ENCODE measurements around the gene TMEM44. TPM values are rescaled to one million over a fixed set of nuclear protein-coding genes. Genes with fewer than 3 reads are reported as not detected.

Gene TMEM44
- total and polyA plus RNA-seq, 8 donors, result 1.7 to 17.8 (median 4.3) TPM

DNA sequence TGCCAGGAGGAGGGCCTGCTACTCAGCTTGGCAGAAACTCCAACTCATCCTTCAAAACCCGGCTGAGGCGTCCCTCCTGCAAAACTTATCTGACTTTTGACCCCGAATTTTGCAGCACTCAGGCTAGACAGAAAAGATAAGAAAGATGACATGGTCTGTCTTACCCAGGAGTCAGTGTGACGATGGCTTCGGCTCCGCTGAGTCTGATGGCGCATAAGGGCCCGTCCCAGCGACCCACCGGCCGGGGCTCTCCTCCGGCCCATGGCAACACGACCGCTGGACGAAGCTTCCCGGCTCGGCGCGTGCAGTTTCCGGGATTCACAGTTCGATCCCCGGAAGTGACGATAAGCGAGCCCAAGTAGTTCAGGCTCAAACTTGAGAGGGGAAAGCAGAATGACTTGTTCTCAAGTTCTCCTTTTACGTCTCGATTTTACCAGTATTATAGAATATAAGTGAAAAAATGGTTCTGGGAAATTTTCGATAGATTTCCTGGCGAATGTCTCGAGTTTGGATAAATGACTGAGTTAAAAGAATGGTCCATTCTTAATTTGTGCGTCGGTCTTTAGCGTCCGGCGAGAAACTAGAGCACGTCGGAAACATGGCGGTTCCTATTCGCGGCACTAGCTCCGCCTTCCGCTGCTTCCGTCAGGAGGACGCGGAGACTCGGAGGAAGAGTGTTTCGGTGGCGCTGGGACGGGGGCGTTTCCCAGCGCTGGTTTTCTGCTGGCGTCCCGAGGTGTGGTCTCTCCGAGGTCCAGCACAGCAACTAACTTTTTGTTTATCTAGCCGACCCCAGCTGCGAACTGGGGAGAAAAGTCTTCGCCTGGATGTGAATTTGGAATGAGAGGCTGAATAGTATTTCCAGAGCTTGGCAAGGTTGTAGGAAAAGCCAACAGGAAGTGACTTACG lies 38.9 kb upstream of the TMEM44 start, which contains the start of gene LSG1:
Gene LSG1 (minus strand): TSS at position 292 of the 909 bp plus-strand sequence. CDS start 29 bp downstream, at position 263.
- intact Hi-C loops (cut with DNase I), result no loop called here
- WGBS, 2 donors, result 0% methylated on average over 57 of the region's 57 CpGs

DNA sequence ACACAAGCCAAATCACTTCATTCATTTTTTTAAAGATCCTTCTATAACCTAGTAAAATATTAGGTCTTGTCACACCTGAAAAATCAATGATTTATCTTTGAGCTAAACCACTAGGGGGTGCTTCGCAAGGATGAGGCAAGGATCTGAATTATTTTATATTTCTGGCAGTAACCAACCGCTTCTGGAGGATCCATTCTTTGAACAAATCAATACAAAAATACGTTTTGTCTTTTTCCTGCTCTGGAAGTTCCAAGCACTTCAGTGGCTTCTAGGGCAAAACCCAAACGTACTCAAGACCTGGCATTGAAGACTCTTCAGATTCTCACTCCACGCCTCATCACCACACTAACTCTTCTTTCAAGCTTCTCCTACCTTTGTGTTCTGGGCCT lies 38.3 kb upstream of the TMEM44 start:
- WGBS, 2 donors, result 0% methylated on average over 5 of the region's 5 CpGs
- no peak for DNase-seq
- H3K4me3 ChIP-seq, result peak overlapping the region; percentile 56 to 91 (median 68)
- peaks cover 8 to 15% (median 14%) of the 10 kb centered on the region in 3 donors for H3K4me1 ChIP-seq
- intact Hi-C loops (cut with DNase I), result no loop called here
- FAIRE-seq, result no peak
- no peaks in the 10 kb centered on the region for H3K9me3 ChIP-seq
- H3K36me3 ChIP-seq, result peaks cover 0 to under 1% (median under 1%) of the 10 kb centered on the region in 3 donors
- peak overlapping the region; percentile 73 to 94 (median 87) for H3K27ac ChIP-seq
- peak in 3 of 4 donors; percentile 19 to 53 (median 21) for ATAC-seq
- peaks cover 0 to 3% (median 0%) of the 10 kb centered on the region in 4 donors for H3K27me3 ChIP-seq
- TF ChIP-seq, protein P1, sequence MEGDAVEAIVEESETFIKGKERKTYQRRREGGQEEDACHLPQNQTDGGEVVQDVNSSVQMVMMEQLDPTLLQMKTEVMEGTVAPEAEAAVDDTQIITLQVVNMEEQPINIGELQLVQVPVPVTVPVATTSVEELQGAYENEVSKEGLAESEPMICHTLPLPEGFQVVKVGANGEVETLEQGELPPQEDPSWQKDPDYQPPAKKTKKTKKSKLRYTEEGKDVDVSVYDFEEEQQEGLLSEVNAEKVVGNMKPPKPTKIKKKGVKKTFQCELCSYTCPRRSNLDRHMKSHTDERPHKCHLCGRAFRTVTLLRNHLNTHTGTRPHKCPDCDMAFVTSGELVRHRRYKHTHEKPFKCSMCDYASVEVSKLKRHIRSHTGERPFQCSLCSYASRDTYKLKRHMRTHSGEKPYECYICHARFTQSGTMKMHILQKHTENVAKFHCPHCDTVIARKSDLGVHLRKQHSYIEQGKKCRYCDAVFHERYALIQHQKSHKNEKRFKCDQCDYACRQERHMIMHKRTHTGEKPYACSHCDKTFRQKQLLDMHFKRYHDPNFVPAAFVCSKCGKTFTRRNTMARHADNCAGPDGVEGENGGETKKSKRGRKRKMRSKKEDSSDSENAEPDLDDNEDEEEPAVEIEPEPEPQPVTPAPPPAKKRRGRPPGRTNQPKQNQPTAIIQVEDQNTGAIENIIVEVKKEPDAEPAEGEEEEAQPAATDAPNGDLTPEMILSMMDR (IDR thresholded peaks at IDR 0.05), result peak in 3 of 4 donors; percentile 9 to 40 (median 28)

More for the DNA sequence above, 38.9 kb upstream of the TMEM44 start, which contains the start of gene LSG1:
- peak within 1 kb of the TSS; percentile 73 to 94 (median 87) for H3K27ac ChIP-seq
- H3K4me1 ChIP-seq, result peaks cover 8 to 15% (median 14%) of the 10 kb centered on the region in 3 donors
- no peaks in the 10 kb centered on the region for H3K9me3 ChIP-seq
- H3K27me3 ChIP-seq, result peaks cover 0 to 3% (median 0%) of the 10 kb centered on the region in 4 donors
- no peaks in the 10 kb centered on the region for H3K36me3 ChIP-seq
- ATAC-seq (peak; percentile 98 to 99 (median 98)), DNase-seq (peak; percentile 87 to 93 (median 90)), FAIRE-seq (peak; percentile 74)
- TF ChIP-seq, protein P1 (IDR thresholded peaks at IDR 0.05), result no peak
- H3K4me3 ChIP-seq, result peak within 1 kb of the TSS; percentile 56 to 91 (median 68)

DNA sequence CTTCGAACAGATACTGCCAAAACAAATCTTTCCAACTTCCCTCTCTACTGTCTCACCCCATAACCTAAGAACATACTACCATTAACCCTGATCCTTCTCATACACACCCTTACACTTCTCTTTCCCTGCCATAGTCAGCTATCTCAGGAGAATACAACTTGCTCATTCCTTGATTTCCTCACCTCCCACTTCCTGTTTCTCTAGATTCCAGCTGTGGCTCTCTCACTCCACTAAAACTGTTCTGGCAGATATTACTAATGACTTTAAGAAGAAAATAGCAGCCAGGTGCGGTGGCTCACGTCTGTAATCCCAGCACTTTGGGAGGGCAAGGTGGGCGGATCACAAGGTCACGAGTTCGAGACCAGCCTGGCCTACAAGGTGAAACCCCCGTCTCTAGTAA lies 34.1 kb upstream of the TMEM44 start:
- TF ChIP-seq, protein P1 (IDR thresholded peaks at IDR 0.05), result no peak
- DNase-seq (no peak), FAIRE-seq (no peak), ATAC-seq (no peak)
- H3K4me3 ChIP-seq, result no peak overlapping the region
- no peaks in the 10 kb centered on the region for H3K9me3 ChIP-seq
- no peaks in the 10 kb centered on the region for H3K27me3 ChIP-seq
- intact Hi-C loops (cut with DNase I), result loop anchor here in 1 of 3 donors (5.0 kb wide), 1 partner anchor 600 kb away; no protein-coding TSS in a partner anchor
- peaks cover 8 to 15% (median 14%) of the 10 kb centered on the region in 3 donors for H3K4me1 ChIP-seq
- H3K36me3 ChIP-seq, result peaks cover 6 to 21% (median 7%) of the 10 kb centered on the region in 3 donors
- WGBS, 2 donors, result 72 to 79% methylated on average over 7 of the region's 7 CpGs
- no peak overlapping the region for H3K27ac ChIP-seq

DNA sequence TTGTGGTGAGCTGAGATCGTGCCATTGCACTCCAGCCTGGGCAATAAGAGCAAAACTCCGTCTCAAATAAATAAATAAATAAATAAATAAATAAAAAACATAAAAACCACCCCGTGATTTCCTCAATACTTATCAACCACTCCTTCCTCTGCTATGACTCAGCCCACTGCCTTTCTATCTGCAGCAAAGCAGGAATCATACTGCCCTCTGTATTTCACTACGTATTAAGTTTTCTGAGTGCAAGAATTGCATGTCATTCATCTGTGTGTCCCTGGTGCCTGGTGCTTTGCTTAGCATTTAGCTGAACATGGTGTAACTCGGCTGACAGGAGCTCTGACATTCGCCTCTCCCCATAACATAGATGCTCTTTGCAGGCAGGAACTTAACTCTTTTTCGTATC lies 31.6 kb upstream of the TMEM44 start:
- Histone ChIP-seq H3K4me1 (peaks cover 0 to under 1% (median 0%) of the 10 kb centered on the region in 3 donors), H3K27me3 (no peaks in the 10 kb centered on the region), H3K4me3 (no peak overlapping the region), H3K36me3 (peaks cover 6 to 23% (median 7%) of the 10 kb centered on the region in 3 donors), H3K27ac (no peak overlapping the region), H3K9me3 (no peaks in the 10 kb centered on the region)
- no peak for ATAC-seq
- WGBS, 2 donors, result 95% methylated on average over 7 of the region's 7 CpGs
- intact Hi-C loops (cut with DNase I), result loop anchor here in 1 of 3 donors (5.0 kb wide), 1 partner anchor 602 kb away; no protein-coding TSS in a partner anchor
- no peak for DNase-seq
- no peak for FAIRE-seq
- TF ChIP-seq, protein P1 (IDR thresholded peaks at IDR 0.05), result no peak
